ENCODE results near the gene ZNF595.

Gene ZNF595

GRCh38 chr4:124275-125081, 71.4 kb downstream of the ZNF595 start, which contains the start of gene ZNF718:
Gene ZNF718 (plus strand): TSS chr4:124501. CDS start chr4:124671, 170 bp downstream.
- peak; percentile 86 to 92 for DNase-seq
- TF ChIP-seq GATA1 (IDR thresholded peaks at IDR 0.05; ENCODE audit: low read depth, low read length) (no peak), POLR2A (IDR thresholded peaks at IDR 0.05; ENCODE audit: low read length) (peak; percentile 91)

GRCh38 chr4:125091-125771, 72.1 kb downstream of the ZNF595 start:
- DNase-seq: peak in 1 of 2 experiments; percentile 67
- TF ChIP-seq GATA1 (IDR thresholded peaks at IDR 0.05; ENCODE audit: low read depth, low read length) (no peak), POLR2A (IDR thresholded peaks at IDR 0.05; ENCODE audit: low read length) (no peak)

- TF ChIP-seq GATA1 (IDR thresholded peaks at IDR 0.05; ENCODE audit: low read depth, low read length) (no peak), POLR2A (IDR thresholded peaks at IDR 0.05; ENCODE audit: low read length) (no peak)
- no peak for DNase-seq
Observed at GRCh38 chr4:125833-126232, 72.7 kb downstream of the ZNF595 start.

- TF ChIP-seq GATA1 (IDR thresholded peaks at IDR 0.05; ENCODE audit: low read depth, low read length) (no peak), POLR2A (IDR thresholded peaks at IDR 0.05; ENCODE audit: low read length) (no peak)
- no peak for DNase-seq
Observed at GRCh38 chr4:132483-132882, 79.4 kb downstream of the ZNF595 start.

All from erythroblast (primary cell).